Epithelial cell of esophagus (primary cell): ENCODE measurements around the gene C22orf42.
A peak's percentile ranks its signal among the peaks of the same experiment; 100 is the strongest.
"Not testable (repeated sequence)": the region's sequence is repeated elsewhere in the genome, so short reads cannot be mapped to it uniquely, and the experiment has no call there.

ENCODE experiments used
- DNase-seq: peaks from one replicate; pipeline ENCODE4 v3.0.0; 2010; ENCODE audit warnings: low read depth
- H3K4me3 ChIP-seq: 2 replicates; pipeline ENCODE4 v1.5.1; 2011; ENCODE audit warnings: mild to moderate bottlenecking, low read length, control low read depth
- TF ChIP-seq, protein P1 (sequence below): IDR thresholded peaks from 2 replicates; pipeline ENCODE4 v1.5.1; 2011; ENCODE audit warnings: low read depth, mild to moderate bottlenecking, low read length, control low read depth, inconsistent platforms; ENCODE audit not compliant: insufficient read depth; ENCODE audit errors: missing control alignments

The C22orf42 gene

GRCh38 chr22:32144496-32145274 is 14.4 kb downstream of the C22orf42 start:
- TF ChIP-seq, protein P1, sequence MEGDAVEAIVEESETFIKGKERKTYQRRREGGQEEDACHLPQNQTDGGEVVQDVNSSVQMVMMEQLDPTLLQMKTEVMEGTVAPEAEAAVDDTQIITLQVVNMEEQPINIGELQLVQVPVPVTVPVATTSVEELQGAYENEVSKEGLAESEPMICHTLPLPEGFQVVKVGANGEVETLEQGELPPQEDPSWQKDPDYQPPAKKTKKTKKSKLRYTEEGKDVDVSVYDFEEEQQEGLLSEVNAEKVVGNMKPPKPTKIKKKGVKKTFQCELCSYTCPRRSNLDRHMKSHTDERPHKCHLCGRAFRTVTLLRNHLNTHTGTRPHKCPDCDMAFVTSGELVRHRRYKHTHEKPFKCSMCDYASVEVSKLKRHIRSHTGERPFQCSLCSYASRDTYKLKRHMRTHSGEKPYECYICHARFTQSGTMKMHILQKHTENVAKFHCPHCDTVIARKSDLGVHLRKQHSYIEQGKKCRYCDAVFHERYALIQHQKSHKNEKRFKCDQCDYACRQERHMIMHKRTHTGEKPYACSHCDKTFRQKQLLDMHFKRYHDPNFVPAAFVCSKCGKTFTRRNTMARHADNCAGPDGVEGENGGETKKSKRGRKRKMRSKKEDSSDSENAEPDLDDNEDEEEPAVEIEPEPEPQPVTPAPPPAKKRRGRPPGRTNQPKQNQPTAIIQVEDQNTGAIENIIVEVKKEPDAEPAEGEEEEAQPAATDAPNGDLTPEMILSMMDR, result no peak
- DNase-seq, result peak; percentile 41
- no peak overlapping the region for H3K4me3 ChIP-seq

- H3K4me3 ChIP-seq, result no peak overlapping the region
- DNase-seq, result no peak
- TF ChIP-seq, protein P1, result no peak
Measured at GRCh38 chr22:32142600-32142999, 16.5 kb downstream of the C22orf42 start.

DNA sequence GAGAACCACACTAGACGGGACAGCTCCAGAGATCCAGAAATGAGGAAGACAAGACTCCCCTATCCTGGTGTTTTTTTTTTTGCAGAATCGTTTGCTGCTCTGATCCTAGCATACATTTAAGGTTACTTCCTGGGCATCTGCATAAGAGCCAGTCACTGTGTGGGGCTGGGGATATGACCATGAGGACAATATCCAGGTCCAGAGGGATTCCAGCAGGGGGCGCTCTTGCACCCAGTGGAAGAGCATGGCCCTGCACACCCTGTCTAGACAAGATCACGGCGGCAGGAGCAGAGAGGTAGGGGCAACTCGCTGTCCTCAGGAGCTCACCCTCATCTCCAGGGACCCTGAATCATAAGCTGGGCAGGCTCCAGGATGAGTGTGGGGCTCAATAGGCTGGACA is 18.4 kb downstream of the C22orf42 start:
- H3K4me3 ChIP-seq, DNase-seq: not testable (repeated sequence)

- not testable (repeated sequence) for H3K4me3 ChIP-seq
Measured at GRCh38 chr22:32138576-32138975, 20.5 kb downstream of the C22orf42 start.

GRCh38 chr22:32137731-32138324 is 21.3 kb downstream of the C22orf42 start:
- not testable (repeated sequence) for DNase-seq, H3K4me3 ChIP-seq

More at GRCh38 chr22:32138576-32138975, 20.5 kb downstream of the C22orf42 start:
- peak; percentile 35 for DNase-seq

DNA sequence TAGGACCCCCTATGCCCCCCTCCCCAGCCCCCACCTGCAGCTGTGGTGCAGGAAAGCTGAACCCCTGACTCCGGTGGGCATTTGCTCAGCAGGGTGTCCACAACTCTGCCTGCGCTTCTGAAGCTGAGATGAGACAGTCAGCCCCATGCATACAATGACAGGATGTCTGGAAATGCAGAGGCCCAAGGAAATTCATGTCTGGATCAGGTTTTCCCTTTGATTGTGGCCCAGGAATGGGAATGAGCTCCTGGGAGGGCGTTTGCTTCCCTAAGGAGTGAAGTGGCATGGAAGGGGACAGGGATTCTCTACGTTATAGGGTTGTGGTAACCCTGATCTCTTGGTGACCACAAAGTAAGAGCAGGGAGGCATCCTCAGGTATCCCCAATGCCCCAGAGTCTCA is 22.2 kb downstream of the C22orf42 start:
- not testable (repeated sequence) for H3K4me3 ChIP-seq

DNA sequence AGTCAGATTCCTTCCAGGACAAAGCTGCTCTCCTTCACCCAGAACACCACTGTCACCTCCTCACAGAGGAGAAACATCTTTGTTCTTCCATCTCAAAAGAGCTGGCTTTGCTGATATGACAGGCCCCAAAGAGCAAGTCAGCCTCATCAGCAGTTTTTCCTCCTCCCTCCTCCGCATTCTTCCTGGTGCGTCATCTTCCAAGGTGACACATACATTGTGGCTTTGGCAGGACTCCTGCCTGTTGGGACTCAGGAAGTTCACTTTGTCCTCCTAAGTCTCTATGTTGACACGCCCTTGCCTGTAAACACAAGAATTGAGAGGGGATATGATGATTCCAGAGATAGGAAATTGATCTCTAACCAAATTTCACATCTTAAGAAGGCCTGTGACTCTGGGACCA is 23.1 kb downstream of the C22orf42 start:
- H3K4me3 ChIP-seq, result not testable (repeated sequence)
- DNase-seq, result peak; percentile 84

More for the DNA sequence above, 22.2 kb downstream of the C22orf42 start:
- not testable (repeated sequence) for DNase-seq

DNA sequence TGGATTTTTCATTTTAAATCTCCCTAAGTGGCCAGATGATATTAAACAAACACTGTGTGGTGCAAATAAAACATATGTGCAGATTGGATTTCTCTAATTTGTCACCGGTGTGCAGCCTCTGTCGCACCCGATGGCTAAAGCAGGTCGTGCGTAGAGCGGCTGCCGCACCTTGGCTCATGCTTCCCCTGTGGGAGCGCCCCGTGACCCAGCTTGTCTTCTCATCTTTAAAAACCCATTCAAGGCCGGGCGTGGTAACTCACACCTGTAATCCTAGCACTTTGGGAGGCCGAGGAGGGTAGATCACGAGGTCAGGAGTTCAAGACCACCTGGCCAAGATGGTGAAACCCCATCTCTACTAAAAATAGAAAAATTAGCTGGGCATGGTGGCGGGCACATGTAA is 24.3 kb downstream of the C22orf42 start:
- not testable (repeated sequence) for H3K4me3 ChIP-seq, DNase-seq

DNA sequence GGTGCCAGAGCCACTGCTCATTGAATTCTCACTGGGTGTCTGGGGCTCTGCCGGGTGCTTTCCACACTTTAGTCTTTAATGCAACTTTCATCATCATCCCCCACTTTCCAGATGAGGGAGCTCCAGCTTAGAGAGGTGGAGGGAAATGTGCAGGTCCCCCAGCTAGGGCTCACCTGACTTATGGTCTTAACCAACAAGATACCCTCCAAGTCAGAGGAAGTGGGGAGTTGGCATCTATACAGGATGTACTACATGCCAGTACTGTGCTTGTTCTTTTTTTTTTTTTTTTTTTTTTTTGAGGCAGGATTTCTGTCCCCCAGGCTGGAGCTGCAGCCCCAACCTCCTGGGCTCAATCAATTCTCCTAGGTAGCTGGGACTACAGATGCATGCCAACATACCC is 26.3 kb downstream of the C22orf42 start:
- TF ChIP-seq, protein P1, result no peak
- DNase-seq, result no peak
- no peak overlapping the region for H3K4me3 ChIP-seq

DNA sequence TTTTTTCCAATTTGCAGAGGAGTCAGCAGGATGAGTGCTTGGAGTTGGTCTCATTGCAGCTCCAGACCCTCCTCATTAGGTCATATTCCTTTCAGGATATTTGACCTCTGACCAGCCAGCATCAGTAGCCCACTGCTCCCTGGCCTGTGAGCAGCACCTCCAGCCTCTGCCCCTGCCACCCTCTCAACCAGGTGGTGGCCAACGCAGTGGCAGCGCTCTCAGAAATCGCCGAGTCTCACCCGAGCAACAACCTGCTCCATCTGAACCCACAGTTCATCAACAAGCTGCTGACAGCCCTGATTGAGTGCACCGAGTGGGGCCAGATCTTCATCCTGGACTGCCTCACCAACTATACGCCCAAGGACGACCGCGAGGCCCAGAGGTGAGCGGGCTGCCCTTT is 27.0 kb downstream of the C22orf42 start:
- TF ChIP-seq, protein P1, result no peak
- H3K4me3 ChIP-seq, result no peak overlapping the region
- no peak for DNase-seq
